NCI-H1105 (cell line): ENCODE data around the gene SP140L.
"Not testable (repeated sequence)": the region's sequence is repeated elsewhere in the genome, so short reads cannot be mapped to it uniquely, and the experiment has no call there.

Experiments used
- DNase-seq: peaks from one replicate; lab custom pipeline; 2025; lab: John Stamatoyannopoulos, UW

The SP140L gene

GRCh38 chr2:230323385-230324106 is 3.4 kb upstream of the SP140L start:
- DNase-seq: no peak

DNA sequence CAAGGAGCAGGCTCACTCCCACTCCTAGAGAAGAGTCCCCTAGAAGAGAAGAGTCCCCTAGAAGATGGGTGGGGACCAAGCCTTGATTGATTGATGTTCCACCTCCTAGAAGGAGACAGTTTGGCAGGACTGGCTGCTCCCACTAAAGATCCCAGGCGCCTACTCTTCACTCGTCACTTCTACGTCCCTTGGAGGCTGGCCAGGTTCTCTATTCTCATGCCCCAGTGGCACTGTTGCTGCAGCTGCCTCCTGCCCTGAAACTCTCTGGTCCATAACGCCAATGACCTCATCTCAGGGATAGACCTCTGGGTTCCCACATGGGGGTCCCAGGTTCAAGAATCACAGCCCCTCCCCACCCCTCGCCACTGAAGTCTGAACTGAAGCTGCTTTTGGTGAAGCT is 2.5 kb upstream of the SP140L start:
- no peak for DNase-seq

GRCh38 chr2:230325316-230326243 is 1.4 kb upstream of the SP140L start:
- no peak for DNase-seq

DNA sequence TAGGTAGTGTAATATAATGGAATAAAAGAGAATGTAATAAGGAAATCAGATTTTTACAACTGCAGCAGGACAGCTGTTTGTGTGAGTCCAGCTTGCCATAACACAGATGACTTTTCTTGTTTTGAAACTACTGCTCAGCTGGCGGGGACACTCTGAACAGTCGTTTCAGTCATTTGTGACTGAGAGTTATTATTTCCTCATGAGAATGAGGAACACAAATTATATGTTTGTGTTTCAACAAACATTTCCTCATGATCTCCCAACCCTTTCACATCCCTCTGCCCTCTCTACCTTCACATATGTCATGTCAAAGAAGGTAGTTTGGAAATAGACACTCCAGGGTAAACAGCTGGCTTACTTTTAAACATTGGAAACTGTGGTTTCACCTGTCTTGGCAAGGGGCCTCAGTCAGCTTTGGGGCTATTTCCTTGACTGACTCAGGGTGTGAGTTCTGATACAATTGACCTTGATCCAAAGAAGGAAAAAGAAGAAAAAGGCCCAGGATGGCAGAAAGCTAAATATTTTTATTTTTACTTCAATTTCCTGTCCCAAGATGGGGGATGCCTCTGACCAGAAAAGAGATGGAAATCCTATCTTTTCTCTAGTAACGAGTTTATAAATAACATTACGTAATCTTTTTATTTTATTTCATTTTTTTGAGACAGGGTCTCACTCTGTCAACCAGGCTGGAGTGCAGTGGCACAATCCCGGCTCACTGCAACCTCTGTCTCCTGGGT is 593 bp downstream of the SP140L start:
- DNase-seq: no peak

DNA sequence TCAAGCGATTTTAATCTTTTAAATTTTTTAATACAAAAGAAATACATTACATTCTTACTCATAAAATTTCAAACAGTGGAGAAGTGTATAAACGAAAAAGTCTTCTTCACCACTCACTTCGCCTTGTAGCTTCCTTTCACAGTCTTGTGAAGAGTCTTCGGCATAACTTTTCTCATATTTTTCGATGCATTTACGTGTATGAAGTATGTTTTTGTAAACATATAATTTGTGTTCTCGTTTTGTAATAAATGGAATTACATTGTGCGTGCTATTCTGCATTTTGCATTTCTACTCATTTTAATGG is 1.1 kb downstream of the SP140L start:
- no peak for DNase-seq

DNA sequence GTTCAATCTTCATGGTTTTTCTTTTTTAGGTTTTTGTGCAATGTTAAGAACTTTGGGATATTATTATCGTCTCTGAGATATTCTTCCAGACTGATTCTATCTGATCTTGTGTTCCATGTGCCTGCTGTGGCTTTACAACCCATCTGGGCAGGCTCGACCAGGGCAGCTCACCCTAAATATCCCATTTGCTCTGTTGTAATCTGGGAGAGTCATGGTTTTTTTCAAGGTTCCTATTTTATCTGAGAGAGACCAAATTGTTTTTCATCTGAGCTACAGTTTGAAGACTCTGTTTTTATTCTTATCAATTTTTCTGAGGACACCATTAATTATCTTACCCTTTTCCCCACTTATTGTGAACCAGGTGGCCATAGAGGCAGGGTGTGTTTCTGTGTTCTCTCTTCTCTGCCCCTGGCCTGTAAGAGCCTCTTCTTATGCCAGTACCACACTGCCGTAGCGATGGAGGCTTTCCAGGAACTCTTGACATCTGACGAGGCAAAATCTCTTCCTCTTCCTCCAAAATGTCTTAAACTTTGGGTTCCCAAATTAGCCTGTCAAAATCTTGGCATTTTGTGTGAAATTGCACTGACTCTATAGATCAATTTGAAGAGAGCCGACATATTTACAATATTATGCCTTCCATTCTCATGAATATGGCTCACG is 3.1 kb downstream of the SP140L start:
- DNase-seq: no peak

- no peak for DNase-seq
Observed at GRCh38 chr2:230330725-230331124, 3.7 kb downstream of the SP140L start.

DNA sequence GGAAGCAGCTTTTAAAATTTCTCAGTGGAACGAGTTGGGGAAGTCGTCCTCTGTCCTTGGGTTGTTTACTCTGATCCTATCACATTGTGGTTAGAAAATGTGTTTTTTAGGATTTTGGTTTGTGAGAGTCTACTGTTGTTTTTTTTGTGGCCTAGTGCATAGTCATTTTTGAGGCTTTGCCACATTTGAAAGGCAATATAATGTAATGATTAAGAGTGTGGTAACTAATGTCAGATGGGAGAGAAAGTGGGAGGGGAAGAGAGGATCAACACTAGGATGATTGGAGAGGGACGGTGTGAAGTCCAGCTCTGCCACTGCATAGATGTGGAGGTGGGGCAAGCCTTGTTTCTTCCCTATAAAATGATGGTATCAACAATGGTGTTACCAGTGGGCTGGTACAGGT is 8.5 kb downstream of the SP140L start:
- DNase-seq: no peak

- DNase-seq: no peak
Observed at GRCh38 chr2:230335864-230336506, 9.0 kb downstream of the SP140L start.

DNA sequence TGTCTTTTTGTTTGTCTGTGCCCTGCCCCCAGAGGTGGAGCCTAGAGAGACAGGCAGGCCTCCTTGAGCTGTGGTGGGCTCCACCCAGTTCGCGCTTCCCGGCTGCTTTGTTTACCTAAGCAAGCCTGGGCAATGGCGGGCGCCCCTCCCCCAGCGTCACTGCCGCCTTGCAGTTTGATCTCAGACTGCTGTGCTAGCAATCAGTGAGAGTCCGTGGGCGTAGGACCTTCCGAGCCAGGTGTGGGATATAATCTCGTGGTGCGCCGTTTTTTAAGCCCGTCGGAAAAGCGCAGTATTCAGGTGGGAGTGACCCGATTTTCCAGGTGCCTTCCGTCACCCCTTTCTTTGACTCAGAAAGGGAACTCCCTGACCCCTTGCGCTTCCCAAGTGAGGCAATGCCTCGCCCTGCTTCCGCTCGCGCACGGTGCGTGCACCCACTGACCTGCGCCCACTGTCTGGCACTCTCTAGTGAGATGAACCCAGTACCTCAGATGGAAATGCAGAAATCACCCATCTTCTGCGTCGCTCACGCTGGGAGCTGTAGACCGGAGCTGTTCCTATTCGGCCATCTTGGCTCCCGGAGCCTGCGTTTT is 15.0 kb downstream of the SP140L start:
- not testable (repeated sequence) for DNase-seq

DNA sequence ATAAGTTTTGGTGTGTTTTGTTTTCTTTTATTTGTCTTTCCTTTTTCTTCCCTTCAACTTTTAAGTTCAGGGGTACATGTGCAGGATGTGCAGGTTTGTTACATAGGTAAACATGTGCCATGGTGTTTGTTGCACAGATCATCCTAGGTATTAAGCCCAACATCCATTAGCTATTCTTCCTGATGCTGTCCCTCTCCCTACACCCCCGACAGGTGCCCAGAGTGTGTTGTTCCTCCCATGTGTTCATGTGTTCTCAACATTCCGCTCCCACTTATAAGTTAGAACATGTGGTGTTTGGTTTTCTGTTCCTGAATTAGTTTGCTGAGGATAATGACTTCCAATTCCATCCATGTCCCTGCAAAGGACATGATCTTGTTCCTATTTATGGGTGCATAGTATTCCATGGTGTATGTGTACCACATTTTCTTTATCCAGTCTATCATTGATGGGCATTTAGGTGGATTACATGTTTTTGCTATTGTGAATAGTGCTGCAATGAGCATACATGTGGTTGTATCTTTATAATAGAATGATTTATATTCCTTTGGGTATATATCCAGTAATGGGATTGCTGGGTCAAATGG is 16.1 kb downstream of the SP140L start:
- not testable (repeated sequence) for DNase-seq

DNA sequence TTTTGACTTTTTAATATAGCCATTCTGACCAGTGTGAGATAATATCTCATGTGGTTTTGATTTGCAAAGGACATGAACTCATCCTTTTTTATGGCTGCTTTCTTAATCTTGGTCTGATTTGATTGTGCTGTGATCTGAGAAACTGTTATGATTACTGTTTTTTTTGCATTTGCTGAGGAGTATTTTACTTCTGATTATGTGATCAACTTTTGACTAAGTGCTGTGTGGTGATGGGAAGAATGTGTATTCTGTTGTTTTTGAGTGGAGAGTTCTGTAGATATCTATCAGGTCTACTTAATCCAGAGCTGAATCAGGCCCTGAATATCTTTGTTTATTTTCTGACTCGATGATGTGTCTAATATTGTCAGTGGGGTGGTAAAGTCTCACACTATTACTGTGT is 16.8 kb downstream of the SP140L start:
- DNase-seq: no peak

- no peak for DNase-seq
Observed at GRCh38 chr2:230346465-230346864, 19.5 kb downstream of the SP140L start.

DNA sequence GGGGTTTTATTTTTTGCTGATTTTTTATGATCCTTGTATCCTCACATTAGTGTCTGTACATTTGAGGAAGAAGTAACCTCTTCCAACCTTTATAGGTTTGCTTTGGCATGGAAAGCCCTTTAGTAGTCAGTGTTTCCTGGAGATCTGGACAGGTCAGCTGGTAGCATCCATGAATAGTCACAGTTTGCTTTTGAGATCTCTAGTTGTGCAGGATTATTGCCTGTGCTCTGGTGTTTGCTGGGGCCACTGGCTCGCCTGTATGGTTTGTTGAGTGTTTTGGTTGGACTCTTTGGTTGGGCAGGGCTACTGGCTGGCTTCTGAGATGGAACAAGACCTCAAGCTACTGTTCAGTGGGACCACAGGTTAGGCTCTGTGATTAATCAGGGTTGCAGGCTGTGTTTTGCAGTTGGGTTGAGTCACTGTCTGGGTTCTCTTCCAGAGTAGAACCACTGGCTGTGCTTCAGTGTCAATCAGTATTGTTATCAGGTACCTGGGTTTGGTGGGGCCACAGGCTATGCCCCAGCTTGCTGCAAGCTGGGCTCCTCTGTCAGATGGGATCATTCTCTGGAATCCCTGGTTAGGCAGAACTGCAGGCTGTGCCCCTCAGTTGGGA is 20.0 kb downstream of the SP140L start:
- DNase-seq: no peak

- no peak for DNase-seq
Observed at GRCh38 chr2:230347659-230348305, 20.8 kb downstream of the SP140L start.

- no peak for DNase-seq
Observed at GRCh38 chr2:230348787-230349186, 21.8 kb downstream of the SP140L start.

- no peak for DNase-seq
Observed at GRCh38 chr2:230356084-230356483, 29.1 kb downstream of the SP140L start.

DNA sequence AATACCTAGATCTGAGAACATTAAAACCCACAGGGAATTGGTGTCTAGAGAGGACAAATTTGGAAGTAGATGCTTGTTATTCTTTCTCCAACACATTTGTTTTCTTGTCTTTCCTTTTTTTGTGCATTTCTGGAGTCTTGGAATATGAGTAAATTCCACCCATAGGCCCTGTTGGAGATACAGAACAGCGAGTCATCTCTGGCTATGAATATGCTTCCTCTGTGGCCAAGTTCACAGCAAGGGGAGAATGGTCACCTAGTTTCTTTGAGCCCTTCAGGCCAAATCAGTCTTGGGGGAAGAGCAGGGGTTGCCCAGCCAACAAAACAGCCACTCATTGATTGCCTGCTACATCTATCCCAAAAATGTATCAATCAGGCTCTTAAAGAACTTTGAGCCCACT is 31.3 kb downstream of the SP140L start:
- no peak for DNase-seq

DNA sequence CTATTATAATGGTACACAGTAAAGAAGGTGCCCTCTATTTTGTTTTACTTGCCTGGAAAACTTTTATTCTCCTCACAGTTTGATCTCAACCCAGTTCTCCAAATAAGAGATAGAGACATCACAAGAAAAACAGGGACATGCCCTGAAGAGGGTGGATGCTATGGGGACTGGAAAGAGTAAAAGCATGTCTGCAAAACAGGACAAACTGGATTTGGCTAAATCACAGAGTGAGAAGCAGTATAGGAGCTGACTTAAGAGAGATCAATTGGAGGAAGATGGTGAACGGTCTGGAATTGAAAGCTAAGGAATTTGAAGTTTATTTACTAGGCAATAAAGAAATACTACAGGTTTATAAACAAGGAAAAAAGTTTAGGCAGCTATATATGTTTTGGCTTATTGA is 33.0 kb downstream of the SP140L start:
- DNase-seq: no peak
